SK-N-SH treated with all-trans-retinoic acid at 6 μM for 48 hours (cell line): Measurements from ENCODE around the gene KCP.

Experiments
- ARNTL ChIP-seq: fragments of 450-650 bp; formaldehyde crosslinking; IDR thresholded peaks from 2 replicates; pipeline ENCODE4 v1.5.0; 2020; ENCODE audit warnings: low read depth, mild to moderate bottlenecking, moderate library complexity, borderline replicate concordance
- SNAI2 ChIP-seq: fragments of 250-450 bp; sonication (Bioruptor Pico); IDR thresholded peaks from 2 replicates; pipeline ENCODE4 v1.5.0; 2020; ENCODE audit warnings: mild to moderate bottlenecking, moderate library complexity
- ZFP3 ChIP-seq: fragments of 250-450 bp; sonication (Bioruptor Pico); IDR thresholded peaks from 2 replicates; pipeline ENCODE4 v1.5.0; 2020; ENCODE audit warnings: mild to moderate bottlenecking, moderate library complexity

- TF ChIP-seq SNAI2 (CRISPR knock-in tag) (no peak), ARNTL (CRISPR knock-in tag) (no peak), ZFP3 (CRISPR knock-in tag) (no peak)
Measured at GRCh38 chr7:128845475-128845874, 65.0 kb downstream of the KCP start.
